ENCODE measurements around the gene AQP7. TPM values are rescaled to one million over a fixed set of nuclear protein-coding genes. Genes with fewer than 3 reads are reported as not detected.
A peak's percentile ranks its signal among the peaks of the same experiment; 100 is the strongest.
"Not testable (repeated sequence)": the region's sequence is repeated elsewhere in the genome, so short reads cannot be mapped to it uniquely, and the experiment has no call there.

Gene AQP7
- total and polyA plus RNA-seq, 8 donors: 1.5 to 8.3 (median 3.3) TPM

GRCh38 chr9:33374190-33374589, 28.2 kb downstream of the AQP7 start:
- H3K27ac ChIP-seq: no peak overlapping the region
- H3K9me3 ChIP-seq: no peaks in the 10 kb centered on the region
- H3K36me3 ChIP-seq: peaks cover 0 to 40% of the 10 kb centered on the region in 2 donors
- DNase-seq (no peak), ATAC-seq (no peak)
- intact Hi-C loops (cut with DNase I): loop anchor here in 1 of 2 donors (10.0 kb wide), 1 partner anchor 81 kb away; no protein-coding TSS in a partner anchor
- peaks cover 0 to 18% of the 10 kb centered on the region in 2 donors for H3K4me1 ChIP-seq
- no peaks in the 10 kb centered on the region for H3K27me3 ChIP-seq
- no peak for TF ChIP-seq CTCF (IDR thresholded peaks at IDR 0.05)
- H3K4me3 ChIP-seq: no peak overlapping the region

GRCh38 chr9:33372900-33373299, 29.5 kb downstream of the AQP7 start:
- peak; percentile 78 for ATAC-seq
- H3K27ac ChIP-seq: peak overlapping the region in 1 of 2 donors; percentile 1
- no peak for TF ChIP-seq CTCF (IDR thresholded peaks at IDR 0.05)
- H3K27me3 ChIP-seq: no peaks in the 10 kb centered on the region
- intact Hi-C loops (cut with DNase I): loop anchor here in 1 of 2 donors (10.0 kb wide), 1 partner anchor 82 kb away; no protein-coding TSS in a partner anchor
- H3K4me1 ChIP-seq: peaks cover 0 to 18% of the 10 kb centered on the region in 2 donors
- H3K36me3 ChIP-seq: peaks cover 0 to 53% of the 10 kb centered on the region in 2 donors
- H3K4me3 ChIP-seq: no peak overlapping the region
- H3K9me3 ChIP-seq: no peaks in the 10 kb centered on the region
- peak in 1 of 4 donors; percentile 60 for DNase-seq

- no peak overlapping the region for H3K4me3 ChIP-seq
- no peak overlapping the region for H3K27ac ChIP-seq
- intact Hi-C loops (cut with DNase I): no loop called here
- TF ChIP-seq CTCF (IDR thresholded peaks at IDR 0.05): no peak
- no peaks in the 10 kb centered on the region for H3K9me3 ChIP-seq
- DNase-seq (no peak), ATAC-seq (no peak)
- H3K4me1 ChIP-seq: no peaks in the 10 kb centered on the region
- peaks cover 0 to 93% of the 10 kb centered on the region in 2 donors for H3K36me3 ChIP-seq
- no peaks in the 10 kb centered on the region for H3K27me3 ChIP-seq
Measured at GRCh38 chr9:33366979-33367480, 35.3 kb downstream of the AQP7 start.

- H3K9me3 ChIP-seq; H3K27me3 ChIP-seq; ATAC-seq; H3K4me1 ChIP-seq; DNase-seq; H3K27ac ChIP-seq; intact Hi-C loops (cut with DNase I); H3K4me3 ChIP-seq: not testable (repeated sequence)
- H3K36me3 ChIP-seq: peaks cover 4 to 78% of the 10 kb centered on the region in 2 donors
Measured at GRCh38 chr9:33364814-33365213, 37.6 kb downstream of the AQP7 start.

GRCh38 chr9:33364127-33364526, 38.2 kb downstream of the AQP7 start:
- Histone ChIP-seq H3K4me3 (no peak overlapping the region), H3K9me3 (no peaks in the 10 kb centered on the region), H3K27ac (no peak overlapping the region), H3K36me3 (peaks cover 4 to 71% of the 10 kb centered on the region in 2 donors), H3K27me3 (no peaks in the 10 kb centered on the region), H3K4me1 (no peaks in the 10 kb centered on the region)
- intact Hi-C loops (cut with DNase I): no loop called here
- DNase-seq (no peak), ATAC-seq (no peak)
- no peak for TF ChIP-seq CTCF (IDR thresholded peaks at IDR 0.05)

GRCh38 chr9:33358641-33359040, 43.7 kb downstream of the AQP7 start:
- H3K27ac ChIP-seq; H3K4me3 ChIP-seq; DNase-seq; intact Hi-C loops (cut with DNase I); H3K9me3 ChIP-seq; H3K27me3 ChIP-seq; ATAC-seq: not testable (repeated sequence)
- Histone ChIP-seq H3K4me1 (peaks cover 0 to 17% of the 10 kb centered on the region in 2 donors), H3K36me3 (peaks cover 4 to 58% of the 10 kb centered on the region in 2 donors)
